ENCODE measurements around the gene TCL1A.

GRCh38 chr14:95695051-95695450 lies 18.9 kb downstream of the TCL1A start:
- TF ChIP-seq CTCF (IDR thresholded peaks at IDR 0.05) (no peak), SIN3A (IDR thresholded peaks at IDR 0.05; ENCODE audit: borderline replicate concordance, insufficient read depth, low read depth, low read length) (no peak), TCF7L2 (IDR thresholded peaks at IDR 0.05; ENCODE audit: low read depth, low read length) (no peak)

Measured in Panc1 (cell line).